ENCODE data around the gene CHDH. TPM values are rescaled to one million over a fixed set of nuclear protein-coding genes. Genes with fewer than 3 reads are reported as not detected.

CHDH gene
- 0.32 TPM for polyA plus RNA-seq (2013, experiment 1 of 2; ENCODE audit: insufficient read length)
- polyA plus RNA-seq (2013, experiment 2 of 2; ENCODE audit: insufficient read length): 0.41 TPM

DNA sequence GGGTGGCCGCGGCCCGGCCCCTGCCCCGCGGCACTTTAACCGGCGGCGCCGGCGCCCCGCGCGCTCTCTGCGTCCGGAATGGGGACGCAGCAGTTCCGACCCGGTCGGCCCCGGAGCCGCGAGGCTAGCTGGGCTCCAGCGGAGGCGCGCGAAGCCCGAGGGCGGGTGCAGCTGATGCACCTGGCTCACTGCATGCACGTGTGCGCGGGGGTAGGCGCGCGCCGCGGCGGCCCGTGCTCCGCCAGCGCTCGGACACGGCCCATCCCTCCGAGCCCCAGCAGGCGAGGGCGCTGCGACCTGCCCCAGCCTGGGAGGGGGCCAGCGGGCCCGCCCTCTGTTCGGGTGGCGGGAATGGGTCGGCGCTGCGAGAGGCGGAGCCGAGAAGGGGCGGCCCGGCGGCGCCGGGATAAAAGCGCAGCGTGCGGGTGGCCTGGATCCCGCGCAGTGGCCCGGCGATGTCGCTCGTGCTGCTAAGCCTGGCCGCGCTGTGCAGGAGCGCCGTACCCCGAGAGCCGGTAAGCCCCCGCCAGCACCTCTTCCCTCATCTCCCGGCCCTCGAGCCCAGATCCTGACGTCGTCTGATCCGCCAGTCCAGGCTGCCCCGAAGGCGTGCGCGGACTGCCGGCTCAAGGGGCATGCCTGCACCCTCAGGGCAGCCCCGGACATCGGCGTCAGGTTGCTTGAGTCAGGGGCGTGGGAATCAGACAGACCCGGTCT, at the start of gene CHDH, which contains the start of gene IL17RB:
Gene CHDH (minus strand): TSS at position 286 of the 717 bp plus-strand sequence. CDS start 22,411 bp downstream, outside the sequence.
Gene IL17RB (plus strand): TSS at position 435 of the 717 bp plus-strand sequence. CDS start 21 bp downstream, at position 456.
- DNase-seq: peak; percentile 24

- no peak for DNase-seq
Measured at GRCh38 chr3:53892286-53892637, 46.0 kb upstream of the CHDH start.

DNA sequence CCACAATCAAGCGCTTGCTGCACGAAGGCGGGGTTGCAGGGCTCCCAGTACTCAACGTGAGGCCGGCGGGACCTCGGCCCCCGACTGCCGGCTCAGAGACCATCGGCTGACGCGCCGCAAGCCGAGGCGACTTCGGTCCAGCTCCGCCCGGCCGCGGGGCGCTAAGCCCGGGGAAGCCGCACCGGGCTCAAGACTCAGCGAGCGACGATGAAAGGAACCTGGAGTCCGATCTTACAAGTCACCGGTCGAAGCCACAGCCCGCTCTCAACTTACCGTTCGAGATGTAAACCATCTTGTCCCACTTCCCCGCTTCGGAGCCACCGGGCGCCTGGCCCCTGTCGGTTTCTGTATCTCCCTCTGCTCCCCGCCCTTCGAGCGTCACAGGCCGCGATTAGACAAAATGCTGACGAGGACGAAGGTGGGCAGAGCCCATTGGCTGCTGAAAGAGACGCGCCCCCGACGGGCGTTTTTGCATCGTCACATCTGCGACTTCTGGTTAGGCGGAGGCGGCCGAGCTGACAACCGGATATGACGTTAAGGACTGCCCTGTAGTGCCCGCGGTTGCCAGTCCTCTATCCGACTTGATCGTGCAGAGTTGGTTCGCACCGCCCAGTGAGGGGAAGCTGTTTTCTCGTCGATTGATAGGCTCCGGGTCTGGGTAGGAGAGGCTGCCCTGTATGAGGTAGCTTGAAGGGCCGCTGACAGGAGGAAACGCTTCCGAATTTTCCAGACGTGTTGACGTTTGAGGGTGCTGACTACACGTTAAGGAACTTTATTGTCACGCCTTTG, 45.5 kb upstream of the CHDH start, which contains the start of gene SELENOK:
Gene SELENOK (minus strand): TSS at position 363 of the 789 bp plus-strand sequence.
- DNase-seq: peak; percentile 100

DNA sequence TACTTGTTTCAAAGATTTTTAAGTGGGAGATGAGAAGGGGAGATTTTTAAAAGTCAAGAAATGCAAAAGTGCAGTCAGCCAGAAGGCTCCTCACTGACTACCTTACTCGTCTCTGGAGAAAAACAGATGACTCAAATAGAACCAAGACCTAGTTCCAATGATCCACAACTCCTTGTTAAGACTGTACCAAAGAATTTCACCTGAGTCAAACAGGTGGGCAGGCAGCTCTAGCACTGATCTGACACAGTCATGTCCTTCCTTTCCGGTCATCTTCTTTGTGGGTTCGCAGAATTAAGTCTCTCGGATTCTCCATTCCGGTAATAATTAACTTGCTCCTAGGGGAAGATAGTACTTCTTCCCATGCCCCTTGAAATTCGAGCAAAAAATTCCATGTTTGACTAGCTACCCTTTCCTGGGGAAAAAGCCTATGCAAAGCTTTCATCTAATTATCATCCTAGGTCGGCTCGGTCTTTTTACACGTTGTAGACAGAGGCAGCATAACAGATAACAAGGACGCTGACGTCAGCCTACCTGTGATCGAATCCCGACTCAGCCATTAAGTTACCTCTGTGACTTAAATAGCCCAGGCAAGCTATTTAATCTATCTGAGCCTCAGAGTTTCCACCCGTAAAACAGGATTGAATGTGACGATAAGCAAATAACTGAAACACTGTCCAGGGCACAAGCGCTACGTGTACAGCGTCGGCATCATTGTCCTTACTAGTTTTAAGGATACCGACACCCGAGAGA, 44.7 kb upstream of the CHDH start:
- no peak for DNase-seq

- DNase-seq: no peak
Measured at GRCh38 chr3:53888232-53888631, 42.0 kb upstream of the CHDH start.

GRCh38 chr3:53887446-53887845, 41.2 kb upstream of the CHDH start:
- no peak for DNase-seq

DNA sequence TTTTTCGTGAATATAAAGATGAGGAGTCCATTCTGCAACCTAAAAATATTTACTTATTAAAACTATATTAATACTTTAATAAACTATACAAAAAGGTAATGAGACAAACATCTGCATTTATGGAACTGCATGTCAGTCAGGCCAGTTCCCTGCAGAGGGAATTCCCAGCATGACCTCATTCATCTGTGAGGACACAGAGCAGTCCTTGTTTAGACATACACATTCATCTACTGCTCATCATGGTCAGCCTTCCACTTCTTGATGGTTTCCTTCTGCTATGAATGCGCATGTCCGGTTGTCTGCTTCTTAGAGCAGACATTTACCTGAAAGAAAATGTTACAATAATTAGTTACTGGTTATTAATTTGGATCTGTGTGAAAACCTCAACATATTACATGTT, 39.0 kb upstream of the CHDH start:
- DNase-seq: no peak

DNA sequence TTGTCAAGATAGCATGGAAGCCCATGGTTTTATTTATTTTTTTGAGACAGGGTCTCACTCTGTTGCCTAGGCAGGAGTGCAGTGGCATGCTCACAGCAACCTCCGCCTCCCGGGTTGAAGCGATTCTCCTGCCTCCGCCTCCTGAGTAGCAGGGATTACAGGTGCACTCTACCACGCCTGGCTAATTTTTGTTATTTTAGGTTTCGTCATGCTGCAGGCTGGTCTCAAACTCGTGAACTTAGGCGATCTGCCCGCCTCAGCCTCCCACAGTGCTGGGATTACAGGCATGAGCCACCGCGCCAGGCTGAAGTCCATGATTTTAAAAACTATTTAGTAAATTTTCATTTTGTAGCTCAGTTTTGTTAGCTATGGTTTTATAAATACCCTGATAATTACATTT, 38.4 kb upstream of the CHDH start:
- DNase-seq: no peak

GRCh38 chr3:53883008-53883407, 36.8 kb upstream of the CHDH start:
- no peak for DNase-seq

- DNase-seq: peak; percentile 79
Measured at GRCh38 chr3:53881691-53882593, 35.7 kb upstream of the CHDH start, which contains the start of gene ACTR8. TSS of gene ACTR8 (minus strand) at chr3:53882152. CDS start at chr3:53882101, 51 bp downstream.

DNA sequence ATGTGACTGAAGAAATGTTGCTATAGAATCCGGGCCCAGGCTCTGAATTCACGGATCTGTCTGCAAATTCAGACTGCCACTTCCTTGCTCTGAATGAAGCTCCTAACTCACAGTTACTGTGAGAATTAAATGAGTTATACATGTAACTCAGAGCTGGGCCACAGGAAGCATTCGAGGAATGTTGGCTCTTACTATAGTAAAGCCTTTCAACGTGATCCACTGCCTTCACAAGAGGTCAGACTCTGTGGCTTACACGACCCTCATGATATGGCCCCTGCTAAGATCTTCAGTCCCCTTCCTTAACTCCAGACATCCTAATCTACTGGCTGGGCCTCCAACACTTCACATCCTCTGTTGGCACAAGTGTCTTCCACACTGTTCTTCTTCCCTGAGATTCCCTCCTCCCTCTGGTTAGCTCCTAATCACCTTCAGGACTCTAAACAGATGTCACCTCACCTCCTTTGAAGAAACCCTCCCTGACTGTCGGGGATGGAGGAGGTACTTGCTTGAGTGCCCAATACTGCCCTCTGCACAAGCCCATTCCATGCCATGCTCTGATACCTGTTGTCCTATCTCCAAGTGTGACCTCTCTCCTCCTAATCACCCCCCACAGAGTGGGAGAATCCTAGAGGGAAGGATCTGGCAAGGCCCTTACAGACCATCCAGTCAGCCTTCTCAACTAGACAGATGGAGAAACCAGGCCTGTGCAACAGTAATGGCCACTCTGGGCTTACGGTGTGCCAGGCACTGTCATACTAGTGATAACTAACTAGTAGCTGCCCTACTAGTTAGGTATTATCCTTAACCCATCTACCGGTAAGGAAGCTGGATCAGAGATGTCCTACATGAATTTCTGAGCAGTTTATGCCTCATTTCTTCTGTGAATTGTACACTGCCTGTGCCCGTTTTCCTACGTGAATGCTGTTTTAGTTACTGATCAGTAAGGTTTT, 34.5 kb upstream of the CHDH start:
- DNase-seq: peak; percentile 45

DNA sequence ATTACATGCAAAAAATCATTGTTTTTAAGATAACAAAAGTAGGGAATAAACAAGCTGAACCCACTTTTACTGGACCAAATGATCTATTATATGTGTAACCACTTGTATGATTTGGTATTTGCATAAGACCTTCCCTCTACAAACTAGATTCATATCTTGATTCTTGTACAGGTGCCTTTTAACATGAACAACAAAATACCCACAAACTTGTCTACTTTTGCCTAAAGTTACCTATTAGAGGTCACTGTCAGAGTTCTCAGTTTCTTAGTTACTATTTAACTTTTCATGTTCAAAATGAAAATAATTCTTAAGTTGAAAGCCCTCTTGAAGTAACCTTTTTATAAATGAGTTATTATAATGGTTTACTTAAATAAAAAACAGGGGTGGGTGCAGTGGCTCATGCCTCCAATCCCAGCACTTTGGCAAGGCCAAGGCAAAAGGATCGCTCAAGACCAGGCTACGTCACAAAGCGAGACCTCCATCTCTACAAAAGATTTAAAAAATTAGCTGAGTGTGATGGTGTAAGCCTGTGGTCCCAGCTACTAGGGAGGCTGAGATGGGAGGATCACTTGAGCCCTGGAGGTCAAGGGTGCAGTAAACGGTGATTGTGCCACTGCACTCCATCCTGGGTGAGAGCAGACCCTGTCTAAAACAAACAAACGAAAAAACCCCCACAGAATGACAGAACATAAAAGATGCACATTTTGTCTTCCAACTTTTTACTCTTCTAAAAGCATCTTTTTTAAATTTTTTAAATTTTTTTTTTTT, 19.7 kb upstream of the CHDH start:
- DNase-seq: no peak

DNA sequence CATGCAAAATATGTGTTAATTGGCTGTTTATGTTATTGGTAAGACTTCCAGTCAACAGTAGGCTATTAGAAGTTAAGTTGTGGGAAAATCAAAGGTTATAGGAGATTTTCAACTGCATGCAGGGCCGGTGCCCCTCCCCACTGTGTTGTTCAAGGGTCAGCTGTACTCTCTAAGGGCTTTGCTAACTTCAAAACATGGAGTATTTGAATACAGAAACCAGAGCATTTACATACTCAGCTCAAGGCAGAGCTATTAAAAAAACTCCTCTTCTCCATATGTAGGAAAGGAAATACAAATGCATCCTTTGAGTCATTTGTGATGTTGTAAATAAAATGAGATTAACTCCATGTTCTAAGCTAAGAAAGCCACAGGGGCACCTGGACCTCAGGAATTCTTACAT, 16.9 kb upstream of the CHDH start:
- DNase-seq: no peak

DNA sequence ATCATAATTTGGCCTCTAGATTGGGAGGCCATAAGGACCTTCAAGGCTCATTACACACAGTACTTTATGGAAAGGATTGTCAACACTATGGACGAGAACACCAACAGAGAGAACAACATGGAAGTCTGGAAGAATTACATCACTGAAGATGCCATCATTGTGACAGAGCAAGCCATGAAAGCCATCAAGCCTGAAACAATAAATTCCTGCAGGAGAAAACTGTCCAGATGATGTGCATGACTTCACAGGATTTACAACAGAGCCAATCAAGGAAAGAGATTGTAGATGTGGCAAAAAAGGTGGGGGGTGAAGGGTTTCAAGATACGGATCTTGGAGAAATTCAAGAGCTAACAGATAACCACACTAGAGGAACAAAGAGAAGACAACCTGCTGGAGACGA, 16.0 kb upstream of the CHDH start:
- no peak for DNase-seq

GRCh38 chr3:53860196-53860595, 14.0 kb upstream of the CHDH start:
- no peak for DNase-seq

DNA sequence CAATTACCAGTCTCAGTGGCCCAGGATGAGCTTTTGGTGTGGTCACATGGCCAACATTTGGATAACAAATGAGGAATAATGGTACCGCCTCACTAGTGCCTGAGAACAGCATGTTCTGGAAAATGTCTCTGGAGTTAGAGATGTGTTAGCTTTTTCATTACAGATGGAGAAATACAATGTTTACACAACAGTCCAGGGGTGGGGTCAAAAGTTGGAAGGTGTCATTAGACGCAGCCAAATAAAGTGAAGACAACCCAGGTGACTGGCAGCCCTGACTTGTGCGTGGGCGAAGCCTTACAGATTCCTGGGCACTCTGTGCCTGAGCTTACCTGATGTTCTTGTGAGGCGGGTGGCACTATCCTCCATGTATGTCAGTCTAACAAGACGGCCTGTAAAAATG, 13.0 kb upstream of the CHDH start:
- no peak for DNase-seq

DNA sequence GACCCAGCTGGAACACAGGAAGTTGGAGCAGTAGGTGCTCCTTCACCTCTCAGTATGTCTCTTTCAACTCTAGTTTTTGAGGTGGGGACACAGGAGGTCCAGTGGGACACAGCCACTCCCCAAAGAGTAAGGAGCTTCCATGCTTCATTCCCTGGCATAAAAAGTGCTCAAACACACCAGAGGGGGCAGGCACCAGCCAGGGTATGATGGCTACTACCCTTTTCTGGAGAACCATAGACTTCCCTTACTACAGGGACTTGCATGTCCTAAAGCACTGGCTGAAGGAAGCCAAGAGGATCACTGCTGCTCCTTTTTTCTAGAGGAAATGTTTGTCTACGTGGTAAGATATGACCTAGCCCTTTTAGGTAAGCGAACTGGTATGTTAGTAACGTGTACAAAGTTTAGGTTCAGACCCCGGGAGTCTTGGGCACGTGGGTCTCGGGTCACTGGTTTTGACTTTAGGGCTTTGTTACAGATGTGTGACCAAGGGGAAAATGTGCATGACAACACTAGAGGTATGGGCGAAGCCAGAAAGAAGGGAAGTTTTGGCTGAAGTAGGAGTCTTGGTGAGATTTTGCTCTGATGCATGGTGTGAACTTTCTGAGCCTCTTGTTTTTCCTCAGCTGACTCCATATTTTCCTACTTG, 12.0 kb upstream of the CHDH start:
- no peak for DNase-seq

- no peak for DNase-seq
Measured at GRCh38 chr3:53856964-53857363, 10.7 kb upstream of the CHDH start.

DNA sequence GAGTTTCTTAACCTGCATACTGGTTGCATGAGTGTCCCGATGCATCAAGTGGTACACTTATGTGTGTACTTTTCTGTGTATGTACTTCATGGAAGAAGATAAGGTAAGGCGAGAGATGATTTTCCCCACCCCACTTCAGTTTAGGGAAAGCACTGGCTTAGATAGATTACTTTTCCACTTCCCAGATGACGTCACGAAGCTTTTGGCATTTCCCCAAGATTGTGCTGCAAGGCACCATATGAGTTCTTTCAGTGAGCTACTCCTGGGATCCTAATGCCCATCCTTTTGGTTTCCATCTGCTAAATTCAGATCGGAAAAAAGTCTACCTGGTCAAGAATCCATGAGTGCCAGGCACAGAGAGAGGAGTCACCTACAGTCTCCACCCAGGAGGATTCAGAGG, 4.7 kb upstream of the CHDH start:
- DNase-seq: peak; percentile 31

All from fibroblast of skin of back (primary cell).